H1 (cell line): ENCODE measurements around the gene ARHGEF26. TPM values are rescaled to one million over a fixed set of nuclear protein-coding genes. Genes with fewer than 3 reads are reported as not detected.
A peak's percentile ranks its signal among the peaks of the same experiment; 100 is the strongest.

Source experiments
- CTCF ChIA-PET: fragments of 300-600 bp; sonication (Branson Sonifier 250); formaldehyde crosslinking; loops from one replicate; lab custom pipeline; 2021; ENCODE audit not compliant: partially characterized antibody; lab: Charles Lee
- POLR2A ChIA-PET: fragments of 300-600 bp; sonication (Branson Sonifier 250); formaldehyde crosslinking; loops from one replicate; lab custom pipeline; 2021; ENCODE audit warnings: inconsistent platforms; ENCODE audit not compliant: partially characterized antibody; lab: Charles Lee
- DNase-seq, 2 experiments: peaks; one replicate each; pipeline versions ENCODE4 v3.0.0 to v3.0.0-alpha.2; 2010 to 2022; ENCODE audit warnings: low spot score in 2 of 2, low read depth in 1 of 2, mixed read lengths in 1 of 2
- FAIRE-seq: peaks from 2 replicates; lab custom pipeline; 2011; peaks lifted over from hg19 to GRCh38; lab: Jason Lieb, UNC
- H2AFZ ChIP-seq: 2 replicates; pipeline ENCODE4 v1.8.1; 2012; ENCODE audit warnings: low read length, inconsistent platforms
- H2AK5ac ChIP-seq: 2 replicates; pipeline ENCODE4 v1.6.1; 2013; ENCODE audit warnings: low read depth, low read length
- H2BK120ac ChIP-seq: replicated peaks from 2 replicates; pipeline ENCODE3; 2013; ENCODE audit warnings: low read depth, low read length, inconsistent platforms
- H2BK12ac ChIP-seq: 2 replicates; pipeline ENCODE4 v1.6.1; 2013; ENCODE audit warnings: low read depth, low read length
- H2BK15ac ChIP-seq: 2 replicates; pipeline ENCODE4 v1.6.1; 2013; ENCODE audit warnings: low read length
- H2BK20ac ChIP-seq: 2 replicates; pipeline ENCODE4 v1.6.1; 2013; ENCODE audit warnings: low read length
- H2BK5ac ChIP-seq: 2 replicates; pipeline ENCODE4 v1.6.1; 2013; ENCODE audit warnings: low read depth, low read length
- H3K14ac ChIP-seq: 2 replicates; pipeline ENCODE4 v1.6.1; 2013; ENCODE audit warnings: inconsistent platforms; ENCODE audit not compliant: insufficient read length
- H3K18ac ChIP-seq: 2 replicates; pipeline ENCODE4 v1.6.1; 2013; ENCODE audit warnings: low read length; ENCODE audit errors: extremely low read depth
- H3K23ac ChIP-seq: 2 replicates; pipeline ENCODE4 v1.6.1; 2013; ENCODE audit warnings: inconsistent platforms; ENCODE audit not compliant: insufficient read length
- H3K23me2 ChIP-seq: 2 replicates; pipeline ENCODE4 v1.6.1; 2013; ENCODE audit warnings: low read depth, low read length
- H3K27ac ChIP-seq: 2 replicates; pipeline ENCODE4 v1.6.1; 2011; ENCODE audit warnings: low read depth, low read length, inconsistent platforms
- H3K27me3 ChIP-seq, 4 experiments: replicated peaks in 1 of 4; 1 replicate in 1 of 4; 2 replicates in 3 of 4; pipeline versions ENCODE4 v1.6.1 to v1.8.1; 2011 to 2013; ENCODE audit warnings: low read length in 3 of 4, mild to moderate bottlenecking in 3 of 4, inconsistent platforms in 2 of 4, mixed read lengths in 2 of 4, moderate library complexity in 1 of 4; ENCODE audit not compliant: control insufficient read depth in 3 of 4, insufficient read depth in 3 of 4; ENCODE audit errors: extremely low read depth in 1 of 4
- H3K36me3 ChIP-seq, 4 experiments: 2 replicates each; pipeline versions ENCODE4 v1.6.1 to v1.8.1; 2011 to 2013; ENCODE audit warnings: mild to moderate bottlenecking in 4 of 4, low read length in 3 of 4, moderate library complexity in 2 of 4, control low read depth in 1 of 4, inconsistent platforms in 1 of 4; ENCODE audit not compliant: insufficient read depth in 4 of 4, control insufficient read depth in 2 of 4
- H3K4ac ChIP-seq: replicated peaks from 2 replicates; pipeline ENCODE3; 2013; ENCODE audit warnings: low read length, low read depth, mixed read lengths, inconsistent platforms; ENCODE audit not compliant: insufficient read length
- H3K4me1 ChIP-seq, 4 experiments: replicated peaks in 1 of 4; 1 replicate in 1 of 4; 2 replicates in 3 of 4; pipeline versions ENCODE4 v1.6.1 to v1.8.1; 2011 to 2013; ENCODE audit warnings: low read length in 3 of 4, inconsistent platforms in 2 of 4, mixed read lengths in 1 of 4; ENCODE audit not compliant: insufficient read depth in 4 of 4, control insufficient read depth in 3 of 4
- H3K4me2 ChIP-seq, 2 experiments: 2 replicates each; pipeline versions ENCODE4 v1.6.1 to v1.8.1; 2011 to 2013; ENCODE audit warnings: low read depth in 2 of 2, low read length in 2 of 2, control low read depth in 1 of 2, inconsistent platforms in 1 of 2, mild to moderate bottlenecking in 1 of 2; ENCODE audit not compliant: insufficient read depth in 1 of 2
- H3K4me3 ChIP-seq, 4 experiments: fragments of 200-600, 300-600 bp in 1 of 4; sonication (generic), shearing (Covaris generic), sonication (Bioruptor Twin) in 1 of 4; 2 replicates each; pipeline versions ENCODE4 v1.5.1 to v1.8.1; 2011 to 2016; ENCODE audit warnings: low read length in 4 of 4, low read depth in 3 of 4, control low read depth in 2 of 4, inconsistent platforms in 2 of 4, mild to moderate bottlenecking in 2 of 4, mixed read lengths in 1 of 4, moderate library complexity in 1 of 4; ENCODE audit not compliant: insufficient read depth in 2 of 4; ENCODE audit errors: extremely low read depth in 1 of 4
- H3K56ac ChIP-seq: replicated peaks from 2 replicates; pipeline ENCODE3; 2013; ENCODE audit warnings: low read depth, mild to moderate bottlenecking, mixed read lengths, low read length, inconsistent platforms; ENCODE audit not compliant: insufficient read length
- H3K79me1 ChIP-seq: 2 replicates; pipeline ENCODE4 v1.6.1; 2013; ENCODE audit warnings: low read depth, low read length, control low read depth
- H3K79me2 ChIP-seq, 2 experiments: 2 replicates each; pipeline versions ENCODE4 v1.6.1 to v1.8.1; 2012 to 2013; ENCODE audit warnings: low read length in 2 of 2, mild to moderate bottlenecking in 2 of 2, inconsistent platforms in 1 of 2; ENCODE audit not compliant: insufficient read depth in 2 of 2, control insufficient read depth in 1 of 2
- H3K9ac ChIP-seq, 4 experiments: replicated peaks in 1 of 4; 1 replicate in 1 of 4; 2 replicates in 3 of 4; pipeline versions ENCODE4 v1.6.1 to v1.8.1; 2011 to 2013; ENCODE audit warnings: low read depth in 3 of 4, low read length in 3 of 4, control low read depth in 2 of 4, mild to moderate bottlenecking in 2 of 4, moderate library complexity in 2 of 4, inconsistent platforms in 1 of 4; ENCODE audit errors: extremely low read depth in 1 of 4
- H3K9me3 ChIP-seq, 2 experiments: 2 replicates each; pipeline versions ENCODE4 v1.6.1 to v1.8.1; 2012 to 2013; ENCODE audit warnings: mild to moderate bottlenecking in 2 of 2, moderate library complexity in 2 of 2, control low read depth in 1 of 2, inconsistent platforms in 1 of 2, low read depth in 1 of 2, low read length in 1 of 2, mixed read lengths in 1 of 2; ENCODE audit not compliant: insufficient read depth in 2 of 2
- H4K20me1 ChIP-seq, 2 experiments: replicated peaks in 1 of 2; 2 replicates each; pipeline versions ENCODE3 to v1.8.1; 2011 to 2013; ENCODE audit warnings: inconsistent platforms in 2 of 2, low read length in 2 of 2, mild to moderate bottlenecking in 1 of 2; ENCODE audit not compliant: insufficient read depth in 2 of 2, control insufficient read depth in 1 of 2
- H4K5ac ChIP-seq: 2 replicates; pipeline ENCODE4 v1.6.1; 2013; ENCODE audit warnings: low read length, low read depth, mixed read lengths, inconsistent platforms; ENCODE audit not compliant: insufficient read length
- H4K8ac ChIP-seq: 2 replicates; pipeline ENCODE4 v1.8.0; 2013; ENCODE audit warnings: mild to moderate bottlenecking, moderate library complexity, low read length, inconsistent platforms; ENCODE audit not compliant: insufficient read depth; ENCODE audit errors: extremely low read depth
- H4K91ac ChIP-seq: replicated peaks from 2 replicates; pipeline ENCODE3; 2013; ENCODE audit warnings: low read length, mixed read lengths, inconsistent platforms; ENCODE audit not compliant: insufficient read length
- CEBPB ChIP-seq: IDR thresholded peaks from 2 replicates; pipeline ENCODE4 v1.6.1; 2012; ENCODE audit warnings: low read depth, low read length
- CTBP2 ChIP-seq: IDR thresholded peaks from 2 replicates; pipeline ENCODE4 v1.7.0; 2011; ENCODE audit warnings: borderline replicate concordance, mild to moderate bottlenecking, moderate library complexity, mixed read lengths, low read length; ENCODE audit not compliant: insufficient read depth, insufficient read length
- JUND ChIP-seq: IDR thresholded peaks from 2 replicates; pipeline ENCODE4 v1.6.1; 2011; ENCODE audit warnings: mild to moderate bottlenecking, improper control_type of control experiment, low read length
- SIRT6 ChIP-seq: IDR thresholded peaks from one replicate; pipeline ENCODE4 v1.7.1; 2012; ENCODE audit warnings: low read length, inconsistent platforms
- TAF1 ChIP-seq: IDR thresholded peaks from 2 replicates; pipeline ENCODE4 v1.6.1; 2011; ENCODE audit warnings: mild to moderate bottlenecking, low read depth, low read length
- TBP ChIP-seq: IDR thresholded peaks from 2 replicates; pipeline ENCODE4 v1.6.1; 2011; ENCODE audit warnings: low read depth, low read length, improper control_type of control experiment
- WGBS, 2 experiments: shearing (Covaris generic) in 1 of 2; methylation state at CpG; one replicate each; pipeline versions ENCODE4 v1.1.6 to v1.1.7; 2013 to 2015; ENCODE audit warnings: low lambda C conversion rate in 2 of 2, mixed read lengths in 2 of 2, inconsistent platforms in 1 of 2, low coverage in 1 of 2, missing lambda C conversion rate in 1 of 2; ENCODE audit not compliant: insufficient replicate concordance in 2 of 2, insufficient coverage in 1 of 2, insufficient read length in 1 of 2; ENCODE audit errors: extremely low coverage in 1 of 2, missing lambda C conversion rate in 1 of 2; 5-methylcytosine and 5-hydroxymethylcytosine counted together
- polyA plus RNA-seq, 7 experiments: library from polyadenylated mRNA; depleted of rRNA in 3 of 7; stranded (reverse) in 5 of 7; unstranded in 2 of 7; fragments of >200 nt in 5 of 7; fragments of 200-250 nt in 2 of 7; gene quantifications; 1 replicate in 5 of 7; 2 replicates in 1 of 7; 4 replicates in 1 of 7; pipeline versions ENCODE4 v1.2.1 to v1.2.3, GENCODE V29; 2011 to 2013; ENCODE audit warnings: missing spikeins in 2 of 7, mixed read lengths in 2 of 7
- total RNA-seq: library from RNA; stranded (reverse); fragmentation: NEBNext Ultra II Directional; extraction: Animal tissue kit (Norgen Biotek cat#: 25700); gene quantifications from 2 replicates; pipeline ENCODE4 v1.2.1, GENCODE V29; 2021

Gene ARHGEF26
- total and polyA plus RNA-seq, 2 of the 8 experiments (the other 6 are each of a cell fraction or from before 2014, with no cell fraction given) = 3.1 to 15.6 TPM

- H3K27ac ChIP-seq = no peak overlapping the region
- 0 out of 4 replicates have a peak overlapping the region, but pooled peaks of 1 of the 2 experiments have one; percentile 5 for H3K4me2 ChIP-seq
- H4K91ac ChIP-seq = no peak overlapping the region
- H2BK120ac ChIP-seq = no peak overlapping the region
- TF ChIP-seq TAF1 (no peak), JUND (no peak), CTBP2 (no peak), SIRT6 (no peak), CEBPB (no peak), TBP (no peak)
- H3K4me3 ChIP-seq = no peak overlapping the region
- no peak overlapping the region for H2AFZ ChIP-seq
- H3K79me2 ChIP-seq = no peaks in the 10 kb centered on the region
- H3K4ac ChIP-seq = no peak overlapping the region
- no peak overlapping the region for H2BK5ac ChIP-seq
- no peak for DNase-seq
- H4K8ac ChIP-seq = no peak overlapping the region
- FAIRE-seq = no peak
- H2BK12ac ChIP-seq = no peak overlapping the region
- peaks cover 3 to 9% (median 6%) of the 10 kb centered on the region in 4 experiments; a peak in 5 of 7 replicates for H3K4me1 ChIP-seq
- ChIA-PET CTCF (interaction anchor here (1.1 to 2.0 kb wide), 3 partner anchors 12 to 77 kb away, joined by 3 to 6 read pairs (median 4); no protein-coding TSS in a partner anchor), POLR2A (interaction anchor here (1.1 kb wide), 1 partner anchor 14 kb away, joined by 3 read pairs; no protein-coding TSS in a partner anchor)
- H3K56ac ChIP-seq = no peak overlapping the region
- H2BK15ac ChIP-seq = no peak overlapping the region
- H3K9me3 ChIP-seq = no peaks in the 10 kb centered on the region
- H3K23ac ChIP-seq = no peak overlapping the region
- H3K18ac ChIP-seq = no peak overlapping the region
- no peak overlapping the region for H2BK20ac ChIP-seq
- WGBS, 2 experiments = 46% methylated on average over 3 of the region's 3 CpGs; no CpG with 5 or more reads in 1 of the 2 experiments
- no peaks in the 10 kb centered on the region for H3K23me2 ChIP-seq
- H4K20me1 ChIP-seq = no peaks in the 10 kb centered on the region
- H3K36me3 ChIP-seq = no peaks in the 10 kb centered on the region
- H3K79me1 ChIP-seq = no peaks in the 10 kb centered on the region
- H3K9ac ChIP-seq = no peak overlapping the region
- H3K14ac ChIP-seq = no peak overlapping the region
- H3K27me3 ChIP-seq = no peaks in the 10 kb centered on the region
- H2AK5ac ChIP-seq = no peak overlapping the region
- H4K5ac ChIP-seq = no peak overlapping the region
Observed at GRCh38 chr3:154175041-154175440, 53.9 kb downstream of the ARHGEF26 start.
